HepG2 (cell line): ENCODE measurements around the gene TMEM114.

Source experiments
- ATF6 ChIP-seq: sonication (generic); formaldehyde crosslinking; conservative IDR thresholded peaks from 2 replicates; pipeline ENCODE4 v1.4.0; 2020; ENCODE audit warnings: missing genetic modification reagents
- BHLHE40 ChIP-seq: IDR thresholded peaks from 2 replicates; pipeline ENCODE4 v1.6.1; 2011; ENCODE audit warnings: low read length, improper control_type of control experiment
- GTF2F1 ChIP-seq: fragments of 150-350 bp; IDR thresholded peaks from 2 replicates; pipeline ENCODE4 v1.6.1; 2014; ENCODE audit warnings: low read length
- POLR2A ChIP-seq, 2 experiments: IDR thresholded peaks; 2 replicates each; pipeline ENCODE4 v1.6.1; 2011; ENCODE audit warnings: low read depth in 2 of 2, low read length in 2 of 2, mild to moderate bottlenecking in 1 of 2, moderate library complexity in 1 of 2; ENCODE audit not compliant: insufficient read depth in 1 of 2
- TCF12 ChIP-seq, 2 experiments: fragments of 450-650 bp in 1 of 2; sonication (generic) in 1 of 2; formaldehyde crosslinking in 1 of 2; IDR thresholded peaks; 2 replicates each; pipeline versions ENCODE4 v1.6.1 to v1.8.0; 2017 to 2022; ENCODE audit warnings: antibody characterized with exemption in 1 of 2, mild to moderate bottlenecking in 1 of 2, missing genetic modification reagents in 1 of 2, moderate library complexity in 1 of 2
- USF2 ChIP-seq, 2 experiments: sonication (generic) in 1 of 2; formaldehyde crosslinking in 1 of 2; IDR thresholded peaks; 2 replicates each; pipeline versions ENCODE4 v1.5.1 to v1.6.1; 2011 to 2020; ENCODE audit warnings: borderline replicate concordance in 1 of 2, low read depth in 1 of 2, low read length in 1 of 2, mild to moderate bottlenecking in 1 of 2, missing genetic modification reagents in 1 of 2, moderate library complexity in 1 of 2
- ZNF101 ChIP-seq: sonication (generic); formaldehyde crosslinking; IDR thresholded peaks from 2 replicates; pipeline ENCODE4 v1.4.0; 2020; ENCODE audit warnings: mild to moderate bottlenecking, low read depth, missing genetic modification reagents, borderline replicate concordance
- ZNF143 ChIP-seq: sonication (generic); formaldehyde crosslinking; IDR thresholded peaks from 2 replicates; pipeline ENCODE4 v1.4.0; 2020; ENCODE audit warnings: missing genetic modification reagents
- ZNF350 ChIP-seq: sonication (generic); formaldehyde crosslinking; IDR thresholded peaks from 2 replicates; pipeline ENCODE4 v1.4.0; 2020; ENCODE audit warnings: mild to moderate bottlenecking, low read depth, missing genetic modification reagents, borderline replicate concordance
- ZNF7 ChIP-seq: IDR thresholded peaks from 2 replicates; pipeline ENCODE4 v1.6.1; 2016; ENCODE audit warnings: missing biosample characterization, missing genetic modification reagents
- ZNF740 ChIP-seq: sonication (generic); formaldehyde crosslinking; IDR thresholded peaks from 2 replicates; pipeline ENCODE4 v1.4.0; 2020; ENCODE audit warnings: missing genetic modification reagents
- ZNF879 ChIP-seq: sonication (generic); formaldehyde crosslinking; IDR thresholded peaks from 2 replicates; pipeline ENCODE4 v1.8.1; 2023; ENCODE audit warnings: missing genetic modification reagents

- TF ChIP-seq ZNF350: no peak
- TF ChIP-seq ZNF143 (CRISPR knock-in tag): no peak
- no peak for TF ChIP-seq ATF6 (CRISPR knock-in tag)
- no peak for TF ChIP-seq GTF2F1
- TF ChIP-seq ZNF101 (CRISPR knock-in tag): no peak
- no peak for TF ChIP-seq ZNF879 (CRISPR knock-in tag)
- TF ChIP-seq ZNF7 (CRISPR knock-in tag): no peak
- TF ChIP-seq ZNF740 (CRISPR knock-in tag): no peak
- TF ChIP-seq TCF12 (IDR thresholded peaks at IDR 0.05): no peak
- no peak for TF ChIP-seq TCF12 (CRISPR knock-in tag; IDR thresholded peaks at IDR 0.05)
- no peak for TF ChIP-seq BHLHE40
- no peak for TF ChIP-seq POLR2A (IDR thresholded peaks at IDR 0.05; ENCODE audit: insufficient read depth in 1 of 2, low read depth in 2 of 2, low read length in 2 of 2)
- TF ChIP-seq USF2 (IDR thresholded peaks at IDR 0.05; ENCODE audit: low read depth, low read length): no peak
- TF ChIP-seq USF2 (CRISPR knock-in tag; IDR thresholded peaks at IDR 0.05; ENCODE audit: borderline replicate concordance): no peak
Measured at GRCh38 chr16:8611886-8612600, 21.7 kb upstream of the TMEM114 start.
